ENCODE results near the gene MICAL2.

MICAL2 gene

GRCh38 chr11:12100429-12100828 is 10.0 kb upstream of the MICAL2 start:
- Histone ChIP-seq H3K36me3 (ENCODE audit: control insufficient read depth, insufficient read depth, low read length) (no peaks in the 10 kb centered on the region), H3K4me1 (ENCODE audit: control insufficient read depth, insufficient read depth, low read length, poor library complexity, severe bottlenecking) (no peaks in the 10 kb centered on the region), H3K9me3 (ENCODE audit: control insufficient read depth, low read length) (no peaks in the 10 kb centered on the region), H3K27ac (ENCODE audit: low read depth, low read length, severe bottlenecking) (no peak overlapping the region), H3K4me3 (ENCODE audit: extremely low read depth, insufficient read depth, low read length, poor library complexity, severe bottlenecking) (no peak overlapping the region)
- 85 to 90% methylated on average over 8 of the region's 8 CpGs for WGBS, 2 experiments (ENCODE audit: insufficient coverage in 2 of 2)

GRCh38 chr11:12100841-12101242 is 9.5 kb upstream of the MICAL2 start:
- no peaks in the 10 kb centered on the region for H3K4me1 ChIP-seq (ENCODE audit: control insufficient read depth, insufficient read depth, low read length, poor library complexity, severe bottlenecking)
- 85 to 94% methylated on average over 5 of the region's 5 CpGs for WGBS, 2 experiments (ENCODE audit: insufficient coverage in 2 of 2)
- no peak overlapping the region for H3K27ac ChIP-seq (ENCODE audit: low read depth, low read length, severe bottlenecking)
- no peaks in the 10 kb centered on the region for H3K9me3 ChIP-seq (ENCODE audit: control insufficient read depth, low read length)
- no peak overlapping the region for H3K4me3 ChIP-seq (ENCODE audit: extremely low read depth, insufficient read depth, low read length, poor library complexity, severe bottlenecking)
- no peaks in the 10 kb centered on the region for H3K36me3 ChIP-seq (ENCODE audit: control insufficient read depth, insufficient read depth, low read length)

- H3K4me1 ChIP-seq (ENCODE audit: control insufficient read depth, insufficient read depth, low read length, poor library complexity, severe bottlenecking) = peaks cover 3% of the 10 kb centered on the region
- no peak overlapping the region for H3K27ac ChIP-seq (ENCODE audit: low read depth, low read length, severe bottlenecking)
- no peaks in the 10 kb centered on the region for H3K9me3 ChIP-seq (ENCODE audit: control insufficient read depth, low read length)
- H3K36me3 ChIP-seq (ENCODE audit: control insufficient read depth, insufficient read depth, low read length) = no peaks in the 10 kb centered on the region
- no peak overlapping the region for H3K4me3 ChIP-seq (ENCODE audit: extremely low read depth, insufficient read depth, low read length, poor library complexity, severe bottlenecking)
- WGBS, 2 experiments (ENCODE audit: insufficient coverage in 2 of 2) = 70 to 79% methylated on average over 1 of the region's 1 CpG
Measured at GRCh38 chr11:12101318-12101717, 9.1 kb upstream of the MICAL2 start.

- Histone ChIP-seq H3K9me3 (ENCODE audit: control insufficient read depth, low read length) (no peaks in the 10 kb centered on the region), H3K27ac (ENCODE audit: low read depth, low read length, severe bottlenecking) (no peak overlapping the region), H3K4me1 (ENCODE audit: control insufficient read depth, insufficient read depth, low read length, poor library complexity, severe bottlenecking) (peaks cover 6% of the 10 kb centered on the region), H3K36me3 (ENCODE audit: control insufficient read depth, insufficient read depth, low read length) (no peaks in the 10 kb centered on the region), H3K4me3 (ENCODE audit: extremely low read depth, insufficient read depth, low read length, poor library complexity, severe bottlenecking) (no peak overlapping the region)
- WGBS, 2 experiments (ENCODE audit: insufficient coverage in 2 of 2) = 61 to 63% methylated on average over 4 of the region's 5 CpGs
Measured at GRCh38 chr11:12102588-12103410, 7.6 kb upstream of the MICAL2 start.

GRCh38 chr11:12103411-12104225 is 6.8 kb upstream of the MICAL2 start:
- Histone ChIP-seq H3K4me1 (ENCODE audit: control insufficient read depth, insufficient read depth, low read length, poor library complexity, severe bottlenecking) (peaks cover 6% of the 10 kb centered on the region), H3K27ac (ENCODE audit: low read depth, low read length, severe bottlenecking) (no peak overlapping the region), H3K9me3 (ENCODE audit: control insufficient read depth, low read length) (no peaks in the 10 kb centered on the region), H3K4me3 (ENCODE audit: extremely low read depth, insufficient read depth, low read length, poor library complexity, severe bottlenecking) (no peak overlapping the region), H3K36me3 (ENCODE audit: control insufficient read depth, insufficient read depth, low read length) (no peaks in the 10 kb centered on the region)
- WGBS, 2 experiments (ENCODE audit: insufficient coverage in 2 of 2) = 55 to 68% methylated on average over 5 to 7 of the region's 7 CpGs

- Histone ChIP-seq H3K4me3 (ENCODE audit: extremely low read depth, insufficient read depth, low read length, poor library complexity, severe bottlenecking) (no peak overlapping the region), H3K27ac (ENCODE audit: low read depth, low read length, severe bottlenecking) (no peak overlapping the region), H3K9me3 (ENCODE audit: control insufficient read depth, low read length) (no peaks in the 10 kb centered on the region), H3K4me1 (ENCODE audit: control insufficient read depth, insufficient read depth, low read length, poor library complexity, severe bottlenecking) (peaks cover 12% of the 10 kb centered on the region), H3K36me3 (ENCODE audit: control insufficient read depth, insufficient read depth, low read length) (no peaks in the 10 kb centered on the region)
- whole genome bisulfite sequencing, 2 experiments (ENCODE audit: insufficient coverage in 2 of 2) = 92 to 100% methylated on average over 1 to 2 of the region's 2 CpGs
Measured at GRCh38 chr11:12105471-12105870, 4.9 kb upstream of the MICAL2 start.

- H3K9me3 ChIP-seq (ENCODE audit: control insufficient read depth, low read length) = no peaks in the 10 kb centered on the region
Measured at GRCh38 chr11:12106101-12106500, 4.3 kb upstream of the MICAL2 start.

GRCh38 chr11:12106501-12106900 is 3.9 kb upstream of the MICAL2 start:
- WGBS, 2 experiments (ENCODE audit: insufficient coverage in 2 of 2) = 93% methylated on average over 4 of the region's 5 CpGs; no CpG with 5 or more reads in 1 of the 2 experiments
- Histone ChIP-seq H3K36me3 (ENCODE audit: control insufficient read depth, insufficient read depth, low read length) (no peaks in the 10 kb centered on the region), H3K9me3 (ENCODE audit: control insufficient read depth, low read length) (no peaks in the 10 kb centered on the region), H3K27ac (ENCODE audit: low read depth, low read length, severe bottlenecking) (no peak overlapping the region), H3K4me1 (ENCODE audit: control insufficient read depth, insufficient read depth, low read length, poor library complexity, severe bottlenecking) (peaks cover 12% of the 10 kb centered on the region), H3K4me3 (ENCODE audit: extremely low read depth, insufficient read depth, low read length, poor library complexity, severe bottlenecking) (no peak overlapping the region)

More at GRCh38 chr11:12106101-12106500, 4.3 kb upstream of the MICAL2 start:
- no peak overlapping the region for H3K4me3 ChIP-seq (ENCODE audit: extremely low read depth, insufficient read depth, low read length, poor library complexity, severe bottlenecking)
- H3K36me3 ChIP-seq (ENCODE audit: control insufficient read depth, insufficient read depth, low read length) = no peaks in the 10 kb centered on the region
- no peak overlapping the region for H3K27ac ChIP-seq (ENCODE audit: low read depth, low read length, severe bottlenecking)
- 94 to 96% methylated on average over 3 to 5 of the region's 5 CpGs for WGBS, 2 experiments (ENCODE audit: insufficient coverage in 2 of 2)
- peaks cover 12% of the 10 kb centered on the region for H3K4me1 ChIP-seq (ENCODE audit: control insufficient read depth, insufficient read depth, low read length, poor library complexity, severe bottlenecking)

GRCh38 chr11:12108875-12109453 is 1.4 kb upstream of the MICAL2 start:
- Histone ChIP-seq H3K4me1 (ENCODE audit: control insufficient read depth, insufficient read depth, low read length, poor library complexity, severe bottlenecking) (peaks cover 22% of the 10 kb centered on the region), H3K27ac (ENCODE audit: low read depth, low read length, severe bottlenecking) (no peak overlapping the region), H3K36me3 (ENCODE audit: control insufficient read depth, insufficient read depth, low read length) (peaks cover 8% of the 10 kb centered on the region), H3K9me3 (ENCODE audit: control insufficient read depth, low read length) (no peaks in the 10 kb centered on the region), H3K4me3 (ENCODE audit: extremely low read depth, insufficient read depth, low read length, poor library complexity, severe bottlenecking) (no peak overlapping the region)
- 96 to 100% methylated on average over 1 to 2 of the region's 2 CpGs for WGBS, 2 experiments (ENCODE audit: insufficient coverage in 2 of 2)

- Histone ChIP-seq H3K4me1 (ENCODE audit: control insufficient read depth, insufficient read depth, low read length, poor library complexity, severe bottlenecking) (peaks cover 27% of the 10 kb centered on the region), H3K36me3 (ENCODE audit: control insufficient read depth, insufficient read depth, low read length) (peaks cover 16% of the 10 kb centered on the region), H3K27ac (ENCODE audit: low read depth, low read length, severe bottlenecking) (no peak overlapping the region), H3K4me3 (ENCODE audit: extremely low read depth, insufficient read depth, low read length, poor library complexity, severe bottlenecking) (peak overlapping the region; percentile 69), H3K9me3 (ENCODE audit: control insufficient read depth, low read length) (no peaks in the 10 kb centered on the region)
- 28 to 61% methylated on average over 5 to 6 of the region's 7 CpGs for WGBS, 2 experiments (ENCODE audit: insufficient coverage in 2 of 2)
Measured at GRCh38 chr11:12109591-12110196, 696 bp upstream of the MICAL2 start.
